Gastrocnemius medialis (tissue), 4 donors: ENCODE measurements around the gene CXADR. TPM values are rescaled to one million over a fixed set of nuclear protein-coding genes. Genes with fewer than 3 reads are reported as not detected.
"Not testable (repeated sequence)": the region's sequence is repeated elsewhere in the genome, so short reads cannot be mapped to it uniquely, and the experiment has no call there.

Source experiments
- ATAC-seq, 2 donors: fragments of 150-250 bp; one replicate each; pipeline ENCODE4 v1.9.1; 2016
- DNase-seq, 2 donors: peaks; one replicate each; pipeline ENCODE4 v3.0.0-alpha.2; 2019
- H3K27ac ChIP-seq, 4 donors: fragments of 200-600 bp; sonication (generic); 1 replicate in 1 of 4; 2 replicates in 3 of 4; pipeline ENCODE4 v1.5.1; 2016 to 2018; ENCODE audit warnings: mild to moderate bottlenecking in 2 of 4, moderate library complexity in 1 of 4
- H3K27me3 ChIP-seq, 3 donors: fragments of 200-600 bp; sonication (generic) in 2 of 3; 1 replicate in 1 of 3; 2 replicates in 2 of 3; pipeline versions ENCODE4 v1.5.1 to v1.6.0; 2016 to 2019; ENCODE audit warnings: mild to moderate bottlenecking in 1 of 3, moderate library complexity in 1 of 3
- H3K36me3 ChIP-seq, 2 donors: fragments of 200-600 bp; sonication (generic) in 1 of 2; one replicate each; pipeline ENCODE4 v1.5.1; 2017 to 2018
- H3K4me1 ChIP-seq, 2 donors: fragments of 200-600 bp; sonication (generic) in 1 of 2; one replicate each; pipeline ENCODE4 v1.5.1; 2016 to 2017; ENCODE audit warnings: mild to moderate bottlenecking in 2 of 2
- H3K4me3 ChIP-seq, 4 donors: fragments of 200-600 bp; sonication (generic) in 3 of 4; 1 replicate in 1 of 4; 2 replicates in 3 of 4; pipeline ENCODE4 v1.5.1; 2016 to 2019; ENCODE audit warnings: mild to moderate bottlenecking in 2 of 4
- H3K9me3 ChIP-seq, 3 donors: fragments of 200-600 bp; sonication (generic) in 2 of 3; 1 replicate in 1 of 3; 2 replicates in 2 of 3; pipeline ENCODE4 v1.5.1; 2016 to 2019
- POLR2A ChIP-seq, 2 donors: fragments of 450-650 bp; IDR thresholded peaks; one replicate each; pipeline ENCODE4 v1.6.1; 2017; ENCODE audit warnings: antibody characterized with exemption in 2 of 2, mild to moderate bottlenecking in 2 of 2, moderate library complexity in 2 of 2
- in situ Hi-C, 4 donors: fragments of 200-750 bp; cut with MboI; loops; one replicate each; pipeline versions ENCODE4 v1.15.0 to v1.8.0; 2017; ENCODE audit warnings: low sequenced_read_pairs in 4 of 4
- intact Hi-C: fragments of 100-400 bp; cut with DNase I; formaldehyde crosslinking; loops from one replicate; pipeline ENCODE4 v1.15.1; 2023; ENCODE audit warnings: low total_unique reads
- total RNA-seq, 4 donors: library from RNA; depleted of rRNA; stranded (reverse); fragments of >200 nt; gene quantifications; one replicate each; pipeline versions ENCODE4 v1.1.0 to v1.2.3, GENCODE V29; 2016
- TF ChIP-seq, protein P1 (sequence below), 5 experiments: fragments of 450-650 bp in 3 of 5; fragments of 200-600 bp in 2 of 5; sonication (generic) in 2 of 5; IDR thresholded peaks in 4 of 5; conservative IDR thresholded peaks in 1 of 5; 1 replicate in 4 of 5; 2 replicates in 1 of 5; pipeline ENCODE4 v1.5.1; 2016 to 2019; ENCODE audit warnings: antibody characterized with exemption in 5 of 5, mild to moderate bottlenecking in 3 of 5, moderate library complexity in 3 of 5

The CXADR gene
- total RNA-seq, 4 donors from 2014 or later = 0.35 to 0.68 TPM; not detected in 2

DNA sequence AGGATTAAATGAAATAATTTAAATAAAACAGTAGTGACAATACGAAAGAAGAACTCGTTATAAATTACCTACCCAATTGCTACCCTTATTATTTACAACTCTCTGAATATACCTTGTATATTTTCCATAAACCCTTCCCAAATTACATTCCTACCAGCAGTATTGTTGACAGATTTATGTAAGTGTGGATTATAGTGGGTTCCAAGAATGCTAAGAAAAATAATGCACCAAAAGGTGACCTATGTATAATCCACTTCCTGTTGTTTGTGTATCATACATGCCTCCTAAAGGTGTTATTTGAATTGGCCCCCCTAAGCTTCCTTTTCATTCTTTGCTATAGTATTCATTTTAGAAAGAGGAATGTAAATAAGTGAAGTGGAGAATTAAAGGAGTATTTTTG, 33.2 kb upstream of the CXADR start:
- Histone ChIP-seq H3K36me3 (no peaks in the 10 kb centered on the region), H3K27ac (no peak overlapping the region), H3K27me3 (no peaks in the 10 kb centered on the region), H3K4me3 (no peak overlapping the region), H3K9me3 (no peaks in the 10 kb centered on the region), H3K4me1 (no peaks in the 10 kb centered on the region)
- intact Hi-C loops (no loop called here), in situ Hi-C loops (no loop called here)
- TF ChIP-seq, protein P1, sequence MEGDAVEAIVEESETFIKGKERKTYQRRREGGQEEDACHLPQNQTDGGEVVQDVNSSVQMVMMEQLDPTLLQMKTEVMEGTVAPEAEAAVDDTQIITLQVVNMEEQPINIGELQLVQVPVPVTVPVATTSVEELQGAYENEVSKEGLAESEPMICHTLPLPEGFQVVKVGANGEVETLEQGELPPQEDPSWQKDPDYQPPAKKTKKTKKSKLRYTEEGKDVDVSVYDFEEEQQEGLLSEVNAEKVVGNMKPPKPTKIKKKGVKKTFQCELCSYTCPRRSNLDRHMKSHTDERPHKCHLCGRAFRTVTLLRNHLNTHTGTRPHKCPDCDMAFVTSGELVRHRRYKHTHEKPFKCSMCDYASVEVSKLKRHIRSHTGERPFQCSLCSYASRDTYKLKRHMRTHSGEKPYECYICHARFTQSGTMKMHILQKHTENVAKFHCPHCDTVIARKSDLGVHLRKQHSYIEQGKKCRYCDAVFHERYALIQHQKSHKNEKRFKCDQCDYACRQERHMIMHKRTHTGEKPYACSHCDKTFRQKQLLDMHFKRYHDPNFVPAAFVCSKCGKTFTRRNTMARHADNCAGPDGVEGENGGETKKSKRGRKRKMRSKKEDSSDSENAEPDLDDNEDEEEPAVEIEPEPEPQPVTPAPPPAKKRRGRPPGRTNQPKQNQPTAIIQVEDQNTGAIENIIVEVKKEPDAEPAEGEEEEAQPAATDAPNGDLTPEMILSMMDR (IDR thresholded peaks at IDR 0.05 in 4 of 5, conservative IDR thresholded peaks at IDR 0.05 in 1 of 5) = no peak
- TF ChIP-seq POLR2A (IDR thresholded peaks at IDR 0.05) = no peak
- ATAC-seq (no peak), DNase-seq (no peak)

- Histone ChIP-seq H3K4me3 (no peak overlapping the region), H3K36me3 (no peaks in the 10 kb centered on the region), H3K9me3 (no peaks in the 10 kb centered on the region), H3K27me3 (no peaks in the 10 kb centered on the region), H3K27ac (no peak overlapping the region), H3K4me1 (no peaks in the 10 kb centered on the region)
- intact Hi-C loops = no loop called here
- DNase-seq (no peak), ATAC-seq (no peak)
- in situ Hi-C loops = no loop called here
- TF ChIP-seq, protein P1 (IDR thresholded peaks at IDR 0.05 in 4 of 5, conservative IDR thresholded peaks at IDR 0.05 in 1 of 5) = no peak
- TF ChIP-seq POLR2A (IDR thresholded peaks at IDR 0.05) = no peak
These were observed 29.9 kb upstream of the CXADR start for GRCh38 chr21:17482928-17483327.

DNA sequence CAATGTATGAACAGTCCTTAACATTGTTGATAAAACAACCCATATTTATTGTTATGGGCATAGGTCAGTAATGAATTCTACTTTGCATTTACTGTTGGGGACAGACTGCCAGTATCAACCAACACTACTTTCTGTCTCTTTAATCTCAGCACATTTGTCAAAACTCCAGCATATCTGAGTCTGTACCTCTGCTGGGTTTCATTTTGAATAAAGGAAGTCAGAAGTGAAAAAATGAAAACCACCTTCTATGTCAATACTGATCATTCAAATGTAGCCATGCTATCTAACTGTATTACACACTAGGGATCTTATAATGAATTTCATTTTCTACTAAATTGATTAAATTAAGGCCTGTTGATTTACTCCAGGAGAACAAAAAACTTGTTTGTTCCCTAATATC, 24.2 kb upstream of the CXADR start:
- DNase-seq (no peak), ATAC-seq (no peak)
- Histone ChIP-seq H3K27ac (no peak overlapping the region), H3K9me3 (no peaks in the 10 kb centered on the region), H3K4me3 (no peak overlapping the region), H3K27me3 (no peaks in the 10 kb centered on the region), H3K4me1 (no peaks in the 10 kb centered on the region), H3K36me3 (no peaks in the 10 kb centered on the region)
- intact Hi-C loops (no loop called here), in situ Hi-C loops (no loop called here)
- TF ChIP-seq POLR2A (IDR thresholded peaks at IDR 0.05) = no peak
- TF ChIP-seq, protein P1 (IDR thresholded peaks at IDR 0.05 in 4 of 5, conservative IDR thresholded peaks at IDR 0.05 in 1 of 5) = no peak

DNA sequence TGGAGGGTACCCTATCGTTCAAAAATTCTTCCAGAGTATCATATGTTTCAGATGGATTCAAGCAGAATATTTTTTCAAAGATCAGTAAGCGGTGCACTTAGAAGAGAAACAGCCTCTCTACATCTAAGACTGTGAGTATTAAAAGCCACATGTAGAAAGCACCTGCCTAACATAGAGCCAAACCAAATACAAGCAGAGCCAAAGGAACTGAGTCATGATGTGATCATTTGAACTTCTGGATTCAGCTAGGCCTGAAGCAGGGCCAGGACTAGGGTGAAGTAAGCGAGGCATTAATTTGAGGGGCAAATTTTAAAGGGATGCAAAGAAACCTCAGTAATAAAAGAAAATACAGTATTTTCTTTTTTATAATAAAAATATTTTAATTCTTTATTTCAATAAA, 23.3 kb upstream of the CXADR start:
- H3K4me1 ChIP-seq, intact Hi-C loops, H3K27ac ChIP-seq, H3K9me3 ChIP-seq, H3K36me3 ChIP-seq, in situ Hi-C loops, H3K4me3 ChIP-seq, H3K27me3 ChIP-seq, DNase-seq: not testable (repeated sequence)
- peak in 1 of 2 donors; percentile 93 for ATAC-seq

GRCh38 chr21:17491716-17492414, 21.0 kb upstream of the CXADR start:
- Histone ChIP-seq H3K4me3 (no peak overlapping the region), H3K36me3 (no peaks in the 10 kb centered on the region), H3K4me1 (no peaks in the 10 kb centered on the region), H3K27me3 (no peaks in the 10 kb centered on the region), H3K9me3 (no peaks in the 10 kb centered on the region), H3K27ac (no peak overlapping the region)
- DNase-seq (no peak), ATAC-seq (no peak)
- in situ Hi-C loops = no loop called here
- TF ChIP-seq, protein P1 (IDR thresholded peaks at IDR 0.05 in 4 of 5, conservative IDR thresholded peaks at IDR 0.05 in 1 of 5) = no peak
- TF ChIP-seq POLR2A (IDR thresholded peaks at IDR 0.05) = no peak
- intact Hi-C loops = no loop called here
